Endothelial cell (in vitro differentiated cells): ENCODE measurements around the gene ADAMTS5. TPM values are rescaled to one million over a fixed set of nuclear protein-coding genes. Genes with fewer than 3 reads are reported as not detected.

ENCODE experiments used
- DNase-seq: peaks from one replicate; pipeline ENCODE4 v3.0.0; 2021; ENCODE audit warnings: low spot score
- H3K27ac Mint-ChIP-seq: one replicate; pipeline ENCODE4 v1.8.0; 2021; ENCODE audit warnings: mixed read lengths, inconsistent platforms; ENCODE audit not compliant: unreplicated experiment
- H3K27me3 Mint-ChIP-seq: one replicate; pipeline ENCODE4 v1.8.0; 2021; ENCODE audit warnings: mild to moderate bottlenecking, moderate library complexity, mixed read lengths, inconsistent platforms; ENCODE audit not compliant: unreplicated experiment
- H3K36me3 Mint-ChIP-seq: one replicate; pipeline ENCODE4 v1.8.0; 2021; ENCODE audit warnings: mild to moderate bottlenecking, low read depth, mixed read lengths, inconsistent platforms; ENCODE audit not compliant: unreplicated experiment
- H3K4me1 Mint-ChIP-seq: one replicate; pipeline ENCODE4 v1.8.0; 2021; ENCODE audit warnings: mild to moderate bottlenecking, mixed read lengths, inconsistent platforms; ENCODE audit not compliant: unreplicated experiment
- H3K4me3 Mint-ChIP-seq: one replicate; pipeline ENCODE4 v1.8.0; 2021; ENCODE audit warnings: mild to moderate bottlenecking, mixed read lengths, inconsistent platforms; ENCODE audit not compliant: unreplicated experiment
- H3K9me3 Mint-ChIP-seq: one replicate; pipeline ENCODE4 v1.8.0; 2021; ENCODE audit warnings: mixed read lengths, inconsistent platforms; ENCODE audit not compliant: unreplicated experiment
- total RNA-seq: library from RNA; stranded (reverse); fragmentation: NEBNext Ultra II Directional; extraction: Animal tissue kit (Norgen Biotek cat#: 25700); gene quantifications from one replicate; pipeline ENCODE4 v1.2.1, GENCODE V29; 2021; ENCODE audit not compliant: unreplicated experiment
- TF ChIP-seq, protein P1 (sequence below): fragments of 200-600 bp; sonication (generic); IDR thresholded peaks from one replicate; pipeline ENCODE4 v1.5.0; 2021; ENCODE audit warnings: antibody characterized with exemption; ENCODE audit not compliant: unreplicated experiment

Gene ADAMTS5
- total RNA-seq, 1 donor from 2014 or later, result 0.33 TPM

DNA sequence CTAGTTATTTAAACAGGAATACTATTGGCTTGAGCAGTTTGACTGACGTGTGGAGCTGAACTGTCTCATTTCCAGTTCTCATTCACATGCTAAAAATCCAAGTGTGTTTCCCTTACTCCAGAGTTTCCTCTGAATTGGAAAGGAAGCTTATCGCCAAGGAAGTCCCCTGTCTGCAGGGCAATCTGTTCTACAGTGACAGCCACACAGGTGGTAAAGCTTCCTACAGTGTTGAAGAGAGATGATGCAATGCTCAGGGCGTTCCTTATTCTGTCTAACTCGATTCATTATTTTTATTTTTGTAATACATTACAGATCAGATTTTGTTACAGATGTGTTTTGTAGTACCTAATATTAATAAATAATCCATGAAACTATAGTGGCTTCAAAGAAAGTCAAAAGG is 41.3 kb downstream of the ADAMTS5 start:
- TF ChIP-seq, protein P1, sequence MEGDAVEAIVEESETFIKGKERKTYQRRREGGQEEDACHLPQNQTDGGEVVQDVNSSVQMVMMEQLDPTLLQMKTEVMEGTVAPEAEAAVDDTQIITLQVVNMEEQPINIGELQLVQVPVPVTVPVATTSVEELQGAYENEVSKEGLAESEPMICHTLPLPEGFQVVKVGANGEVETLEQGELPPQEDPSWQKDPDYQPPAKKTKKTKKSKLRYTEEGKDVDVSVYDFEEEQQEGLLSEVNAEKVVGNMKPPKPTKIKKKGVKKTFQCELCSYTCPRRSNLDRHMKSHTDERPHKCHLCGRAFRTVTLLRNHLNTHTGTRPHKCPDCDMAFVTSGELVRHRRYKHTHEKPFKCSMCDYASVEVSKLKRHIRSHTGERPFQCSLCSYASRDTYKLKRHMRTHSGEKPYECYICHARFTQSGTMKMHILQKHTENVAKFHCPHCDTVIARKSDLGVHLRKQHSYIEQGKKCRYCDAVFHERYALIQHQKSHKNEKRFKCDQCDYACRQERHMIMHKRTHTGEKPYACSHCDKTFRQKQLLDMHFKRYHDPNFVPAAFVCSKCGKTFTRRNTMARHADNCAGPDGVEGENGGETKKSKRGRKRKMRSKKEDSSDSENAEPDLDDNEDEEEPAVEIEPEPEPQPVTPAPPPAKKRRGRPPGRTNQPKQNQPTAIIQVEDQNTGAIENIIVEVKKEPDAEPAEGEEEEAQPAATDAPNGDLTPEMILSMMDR, result no peak
- Mint-ChIP-seq H3K4me1 (peaks cover 12% of the 10 kb centered on the region), H3K4me3 (no peak overlapping the region), H3K36me3 (no peaks in the 10 kb centered on the region), H3K27ac (no peak overlapping the region), H3K27me3 (peaks cover 3% of the 10 kb centered on the region), H3K9me3 (no peaks in the 10 kb centered on the region)
- DNase-seq, result no peak

DNA sequence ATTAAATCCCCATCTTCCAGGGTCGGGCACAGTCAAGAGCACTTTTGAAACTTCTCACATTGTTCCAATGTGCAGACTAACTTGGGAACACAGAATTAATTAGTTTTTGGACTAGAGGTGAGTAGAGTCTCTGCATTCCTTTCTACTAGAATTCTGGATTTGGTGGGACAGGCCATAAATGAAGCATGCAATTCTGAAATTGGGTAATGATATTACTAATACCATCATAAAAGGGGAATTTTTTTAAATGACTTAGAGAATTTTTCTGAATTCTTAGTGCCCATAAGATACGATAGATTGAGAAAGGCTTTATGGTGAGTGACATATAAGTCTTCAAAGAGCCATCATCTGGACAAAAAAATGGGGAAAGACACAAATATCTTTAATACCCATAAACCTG is 41.8 kb downstream of the ADAMTS5 start:
- H3K27me3 Mint-ChIP-seq, result peaks cover 3% of the 10 kb centered on the region
- DNase-seq, result no peak
- no peak overlapping the region for H3K4me3 Mint-ChIP-seq
- TF ChIP-seq, protein P1, result no peak
- no peaks in the 10 kb centered on the region for H3K36me3 Mint-ChIP-seq
- H3K4me1 Mint-ChIP-seq, result peaks cover 12% of the 10 kb centered on the region
- H3K27ac Mint-ChIP-seq, result no peak overlapping the region
- H3K9me3 Mint-ChIP-seq, result no peaks in the 10 kb centered on the region

DNA sequence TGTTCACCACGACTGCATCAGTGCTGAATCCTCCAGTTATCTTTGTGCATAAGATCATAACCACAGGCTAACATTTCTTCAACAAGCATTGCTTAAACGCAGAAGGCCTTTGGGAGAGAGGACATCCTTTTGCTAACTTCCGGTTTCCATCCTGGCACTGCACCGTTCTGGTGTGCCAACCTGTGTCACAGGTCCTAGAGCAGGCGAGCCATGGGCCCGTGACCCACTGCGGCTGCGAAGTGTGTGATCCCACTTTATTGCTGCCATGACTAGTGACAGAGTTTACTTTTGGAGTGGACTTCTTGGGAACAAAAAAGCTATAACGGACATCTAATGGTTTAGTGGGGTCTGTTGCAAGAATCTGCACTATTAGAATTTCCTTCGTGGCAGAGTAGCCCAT is 42.9 kb downstream of the ADAMTS5 start:
- Mint-ChIP-seq H3K36me3 (no peaks in the 10 kb centered on the region), H3K27me3 (peaks cover 3% of the 10 kb centered on the region)

DNA sequence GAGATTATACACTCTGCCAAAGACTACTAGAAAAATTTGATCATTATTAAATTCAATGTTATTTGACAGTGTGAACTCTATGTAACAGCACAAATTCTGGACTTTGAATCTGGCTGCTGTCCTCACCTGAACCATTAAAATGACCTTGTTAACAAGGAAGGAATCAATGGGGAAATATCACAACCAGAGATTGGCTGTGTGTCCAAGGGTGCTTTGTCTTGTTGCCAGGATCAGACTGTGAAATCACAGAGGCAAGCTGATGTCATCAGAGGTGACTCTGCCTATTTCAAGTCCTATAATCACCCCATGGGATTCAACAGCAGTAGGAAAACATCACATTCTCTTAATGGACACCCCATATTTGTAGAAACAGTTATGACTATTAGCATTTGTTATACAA is 46.8 kb downstream of the ADAMTS5 start:
- TF ChIP-seq, protein P1, result no peak
- H3K36me3 Mint-ChIP-seq, result no peaks in the 10 kb centered on the region
- H3K9me3 Mint-ChIP-seq, result no peaks in the 10 kb centered on the region
- H3K4me1 Mint-ChIP-seq, result peaks cover 3% of the 10 kb centered on the region
- peaks cover 3% of the 10 kb centered on the region for H3K27me3 Mint-ChIP-seq
- H3K4me3 Mint-ChIP-seq, result no peak overlapping the region
- no peak overlapping the region for H3K27ac Mint-ChIP-seq
- DNase-seq, result no peak

More for the DNA sequence above, 42.9 kb downstream of the ADAMTS5 start:
- H3K4me3 Mint-ChIP-seq, result no peak overlapping the region
- TF ChIP-seq, protein P1, result no peak
- no peaks in the 10 kb centered on the region for H3K9me3 Mint-ChIP-seq
- no peak overlapping the region for H3K27ac Mint-ChIP-seq
- H3K4me1 Mint-ChIP-seq, result peaks cover 12% of the 10 kb centered on the region
- DNase-seq, result no peak

DNA sequence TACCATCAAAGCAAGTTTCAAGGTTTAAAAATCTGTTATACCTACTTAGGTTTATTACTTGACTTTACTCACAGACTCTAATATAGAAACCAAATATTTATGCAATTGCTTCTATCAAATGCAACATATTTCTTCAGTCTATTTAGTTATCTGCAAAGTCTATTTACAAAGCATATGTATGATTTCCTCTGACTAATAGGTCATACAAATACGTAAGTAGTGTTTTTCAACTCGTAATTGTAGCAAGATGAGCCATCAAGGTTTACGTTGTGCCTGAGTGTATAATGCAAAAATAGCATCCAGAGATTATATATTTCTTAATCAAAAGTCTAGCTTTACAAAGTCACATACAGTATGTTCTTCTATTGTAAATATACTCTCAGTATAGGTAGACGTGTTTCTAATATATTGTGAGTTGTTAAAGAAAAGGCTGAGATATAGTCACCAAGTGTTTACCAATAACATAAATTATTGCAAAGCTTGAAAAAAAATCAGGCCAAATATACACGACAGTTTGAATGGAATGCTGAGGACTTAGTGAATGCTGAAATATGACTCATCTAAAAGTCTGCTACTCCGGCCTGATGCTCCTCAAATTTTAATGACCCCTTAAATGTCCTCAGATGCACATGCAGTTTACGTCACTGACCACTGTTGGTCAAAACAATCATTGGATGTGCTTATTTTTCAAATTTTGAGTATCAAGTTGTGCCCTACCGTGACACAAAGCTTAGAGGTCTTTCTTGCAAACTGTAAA is 48.4 kb downstream of the ADAMTS5 start:
- Mint-ChIP-seq H3K36me3 (no peaks in the 10 kb centered on the region), H3K9me3 (no peaks in the 10 kb centered on the region), H3K4me1 (no peaks in the 10 kb centered on the region), H3K4me3 (no peak overlapping the region), H3K27me3 (no peaks in the 10 kb centered on the region), H3K27ac (no peak overlapping the region)
- TF ChIP-seq, protein P1, result no peak
- DNase-seq, result no peak
